ENCODE measurements around the gene CGNL1. TPM values are rescaled to one million over a fixed set of nuclear protein-coding genes. Genes with fewer than 3 reads are reported as not detected.

Gene CGNL1
- total and polyA plus RNA-seq, 10 of the 15 experiments (the other 5 are each of a cell fraction or from before 2014, with no cell fraction given) = under 0.01 to 0.27 (median 0.04) TPM; not detected in 3

- in situ Hi-C loops (cut with MboI) (no loop called here), intact Hi-C loops (cut with micrococcal nuclease; ENCODE audit: unreplicated experiment) (no loop called here)
- ChIA-PET CTCF (interaction anchor here (1.3 kb wide), 1 partner anchor 66 kb away, joined by 4 read pairs; no protein-coding TSS in a partner anchor), POLR2A (no interaction called here), RAD21 (ENCODE audit: unreplicated experiment) (interaction anchor here (0.6 to 0.9 kb wide), 2 partner anchors 29 to 1138 kb away, joined by 3 read pairs; no protein-coding TSS in a partner anchor), SMC1A (ENCODE audit: uncharacterized antibody, unreplicated experiment) (no interaction called here)
- DNase-seq (ENCODE audit: low read depth, low spot score) (no peak), ATAC-seq (no peak), FAIRE-seq (no peak)
- H3K36me3 ChIP-seq (ENCODE audit: control insufficient read depth in 2 of 2, insufficient read depth in 2 of 2, low read length in 1 of 2) = no peaks in the 10 kb centered on the region
- no peaks in the 10 kb centered on the region for H3K4me1 ChIP-seq (ENCODE audit: control insufficient read depth, insufficient read depth, low read length)
- H3K79me2 ChIP-seq (ENCODE audit: control insufficient read depth, insufficient read depth, low read length) = no peaks in the 10 kb centered on the region
- no peaks in the 10 kb centered on the region for H4K20me1 ChIP-seq (ENCODE audit: control insufficient read depth, insufficient read depth)
- BruUV-seq (replicated peaks) = no TSS peak
- no peak overlapping the region for H3K4me3 ChIP-seq
- no peak for TF ChIP-seq POLR2AphosphoS2 (IDR thresholded peaks at IDR 0.05; ENCODE audit: low read depth, low read length)
- no peak for TF ChIP-seq MYC (IDR thresholded peaks at IDR 0.05; ENCODE audit: insufficient read depth, insufficient read length, insufficient replicate concordance, low read length, severe bottlenecking)
- no peak for TF ChIP-seq JUND (IDR thresholded peaks at IDR 0.05; ENCODE audit: low read depth, low read length)
- no peak for TF ChIP-seq IKZF2 (IDR thresholded peaks at IDR 0.05)
- no peak for TF ChIP-seq YY1 (IDR thresholded peaks at IDR 0.05; ENCODE audit: low read depth, low read length)
- TF ChIP-seq TARDBP (IDR thresholded peaks at IDR 0.05; ENCODE audit: borderline replicate concordance) = no peak
- TF ChIP-seq PRDM15 (CRISPR knock-in tag; IDR thresholded peaks at IDR 0.05) = no peak
- TF ChIP-seq, protein P1, sequence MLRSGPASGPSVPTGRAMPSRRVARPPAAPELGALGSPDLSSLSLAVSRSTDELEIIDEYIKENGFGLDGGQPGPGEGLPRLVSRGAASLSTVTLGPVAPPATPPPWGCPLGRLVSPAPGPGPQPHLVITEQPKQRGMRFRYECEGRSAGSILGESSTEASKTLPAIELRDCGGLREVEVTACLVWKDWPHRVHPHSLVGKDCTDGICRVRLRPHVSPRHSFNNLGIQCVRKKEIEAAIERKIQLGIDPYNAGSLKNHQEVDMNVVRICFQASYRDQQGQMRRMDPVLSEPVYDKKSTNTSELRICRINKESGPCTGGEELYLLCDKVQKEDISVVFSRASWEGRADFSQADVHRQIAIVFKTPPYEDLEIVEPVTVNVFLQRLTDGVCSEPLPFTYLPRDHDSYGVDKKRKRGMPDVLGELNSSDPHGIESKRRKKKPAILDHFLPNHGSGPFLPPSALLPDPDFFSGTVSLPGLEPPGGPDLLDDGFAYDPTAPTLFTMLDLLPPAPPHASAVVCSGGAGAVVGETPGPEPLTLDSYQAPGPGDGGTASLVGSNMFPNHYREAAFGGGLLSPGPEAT (IDR thresholded peaks at IDR 0.05; ENCODE audit: low read depth) = no peak
- TF ChIP-seq HDAC2 (IDR thresholded peaks at IDR 0.05) = no peak
- TF ChIP-seq FOXM1 (IDR thresholded peaks at IDR 0.05; ENCODE audit: low read depth, low read length) = no peak
- no peak for TF ChIP-seq SUPT20H (IDR thresholded peaks at IDR 0.05; ENCODE audit: borderline replicate concordance, control insufficient read depth, low read depth, low read length)
- no peak for TF ChIP-seq MLLT1 (IDR thresholded peaks at IDR 0.05)
- no peak for TF ChIP-seq HDAC6 (IDR thresholded peaks at IDR 0.05; ENCODE audit: unreplicated experiment)
- TF ChIP-seq HDGF (IDR thresholded peaks at IDR 0.05) = no peak
- no peak for TF ChIP-seq MAX (IDR thresholded peaks at IDR 0.05; ENCODE audit: low read depth, low read length)
- no peak overlapping the region for H3K9ac ChIP-seq (ENCODE audit: control insufficient read depth, insufficient read depth, low read length)
- H3K27me3 ChIP-seq (replicated peaks in 1 of 2; ENCODE audit: control insufficient read depth in 2 of 2, insufficient read depth in 2 of 2, low read length in 1 of 2) = peaks cover 0 to 4% of the 10 kb centered on the region in 2 experiments; a peak in 1 of 4 replicates
- H3K4me2 ChIP-seq (ENCODE audit: control insufficient read depth, insufficient read depth) = no peak overlapping the region
- no peaks in the 10 kb centered on the region; the same call in 2 of the 3 replicates for H3K9me3 ChIP-seq (replicated peaks; ENCODE audit: control insufficient read depth, insufficient read depth, low read length)
- no peak overlapping the region for H2AFZ ChIP-seq (ENCODE audit: control insufficient read depth, low read depth, low read length)
- 55% methylated on average over 5 of the region's 5 CpGs for WGBS (ENCODE audit: insufficient coverage, insufficient replicate concordance, low lambda C conversion rate, missing lambda C conversion rate)
- no peak overlapping the region for H3K27ac ChIP-seq (ENCODE audit: control insufficient read depth, insufficient read depth)
These were observed 85.2 kb downstream of the CGNL1 start for GRCh38 chr15:57461541-57461940.

Measured in GM12878 (cell line).